GM18951 (cell line): Measurements from ENCODE around the gene EIF3K.

Source experiments
- POLR2A ChIP-seq: IDR thresholded peaks from 4 replicates; pipeline ENCODE4 v1.6.1; 2011; ENCODE audit warnings: mild to moderate bottlenecking; ENCODE audit not compliant: insufficient read length, insufficient read depth; ENCODE audit errors: extremely low read depth
- in situ Hi-C: fragments of 300-500 bp; cut with MboI; formaldehyde crosslinking; loops from one replicate; pipeline ENCODE4 v1.12.0; 2022; ENCODE audit warnings: low sequenced_read_pairs, mixed read lengths, inconsistent platforms; ENCODE audit not compliant: unreplicated experiment

The EIF3K gene

DNA sequence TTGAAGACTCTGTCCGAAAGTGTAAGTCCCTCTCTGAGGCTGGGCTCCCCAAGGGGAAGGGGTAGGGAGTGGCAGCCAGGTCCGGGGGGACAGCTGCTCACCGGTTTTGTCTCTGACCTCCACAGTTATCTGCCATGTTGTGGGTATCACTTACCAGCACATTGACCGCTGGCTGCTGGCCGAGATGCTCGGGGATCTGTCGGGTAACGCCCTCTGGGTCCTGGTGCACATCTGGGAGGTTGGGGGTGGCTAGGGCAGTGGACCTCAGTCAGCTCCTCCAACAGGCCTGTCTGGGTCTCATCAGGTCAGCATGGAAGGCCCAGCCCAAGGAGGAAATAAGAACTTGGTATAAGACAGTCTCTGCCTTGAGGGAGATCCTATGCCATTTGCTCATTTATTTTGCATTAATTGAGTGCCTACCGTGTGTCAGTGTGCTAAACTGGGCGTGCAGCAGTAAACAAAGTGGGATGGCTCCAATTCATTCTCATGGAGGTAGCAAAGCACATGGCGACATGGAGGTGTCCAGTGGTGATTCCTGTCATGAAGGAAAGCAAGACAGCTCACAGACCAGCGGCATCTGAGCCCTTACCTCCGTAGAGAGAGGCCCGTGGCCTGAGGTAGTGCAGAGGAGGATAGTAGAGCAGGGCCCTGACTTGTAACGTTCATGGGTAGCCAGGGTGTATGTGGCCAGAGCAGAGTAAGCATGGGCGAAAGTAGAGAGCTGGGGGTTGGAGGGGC, 13.7 kb downstream of the EIF3K start:
- TF ChIP-seq POLR2A: no peak
- in situ Hi-C loops: loop anchor here (5.0 kb wide), 1 partner anchor 85 kb away; no protein-coding TSS in a partner anchor

DNA sequence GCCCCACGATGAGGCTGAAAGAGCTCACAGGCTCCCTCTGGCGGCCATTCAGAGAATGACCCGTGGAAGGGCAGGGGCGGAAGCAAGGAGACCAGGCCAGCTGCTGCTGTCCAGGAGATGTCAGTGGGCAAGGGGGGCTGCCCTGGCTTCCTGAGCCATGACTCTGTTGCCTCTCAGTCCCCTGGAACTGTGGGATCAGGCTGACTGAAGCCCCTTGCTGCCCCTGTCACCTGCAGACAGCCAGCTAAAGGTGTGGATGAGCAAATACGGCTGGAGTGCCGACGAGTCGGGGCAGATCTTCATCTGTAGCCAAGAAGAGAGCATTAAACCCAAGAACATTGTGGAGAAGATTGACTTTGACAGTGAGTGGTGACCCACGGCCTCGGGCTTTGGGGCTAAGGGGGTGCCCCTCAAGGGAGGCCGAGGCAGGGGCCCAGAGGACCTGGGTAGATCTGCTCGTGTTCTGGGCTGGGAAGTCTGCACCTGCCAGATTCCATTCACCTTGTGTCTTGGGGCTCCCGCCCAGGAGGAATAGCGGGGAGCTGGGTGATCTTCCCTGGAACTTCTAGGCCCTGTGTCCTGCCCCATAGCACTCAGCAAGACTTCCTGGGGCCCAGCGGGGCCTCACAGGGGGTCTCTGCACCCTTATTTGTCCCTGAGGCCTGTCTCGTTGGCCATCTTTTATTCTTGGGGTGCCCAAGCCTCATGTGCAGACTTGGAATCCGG, 15.9 kb downstream of the EIF3K start:
- in situ Hi-C loops: loop anchor here (5.0 kb wide), 1 partner anchor 88 kb away; no protein-coding TSS in a partner anchor
- peak; percentile 34 for TF ChIP-seq POLR2A

DNA sequence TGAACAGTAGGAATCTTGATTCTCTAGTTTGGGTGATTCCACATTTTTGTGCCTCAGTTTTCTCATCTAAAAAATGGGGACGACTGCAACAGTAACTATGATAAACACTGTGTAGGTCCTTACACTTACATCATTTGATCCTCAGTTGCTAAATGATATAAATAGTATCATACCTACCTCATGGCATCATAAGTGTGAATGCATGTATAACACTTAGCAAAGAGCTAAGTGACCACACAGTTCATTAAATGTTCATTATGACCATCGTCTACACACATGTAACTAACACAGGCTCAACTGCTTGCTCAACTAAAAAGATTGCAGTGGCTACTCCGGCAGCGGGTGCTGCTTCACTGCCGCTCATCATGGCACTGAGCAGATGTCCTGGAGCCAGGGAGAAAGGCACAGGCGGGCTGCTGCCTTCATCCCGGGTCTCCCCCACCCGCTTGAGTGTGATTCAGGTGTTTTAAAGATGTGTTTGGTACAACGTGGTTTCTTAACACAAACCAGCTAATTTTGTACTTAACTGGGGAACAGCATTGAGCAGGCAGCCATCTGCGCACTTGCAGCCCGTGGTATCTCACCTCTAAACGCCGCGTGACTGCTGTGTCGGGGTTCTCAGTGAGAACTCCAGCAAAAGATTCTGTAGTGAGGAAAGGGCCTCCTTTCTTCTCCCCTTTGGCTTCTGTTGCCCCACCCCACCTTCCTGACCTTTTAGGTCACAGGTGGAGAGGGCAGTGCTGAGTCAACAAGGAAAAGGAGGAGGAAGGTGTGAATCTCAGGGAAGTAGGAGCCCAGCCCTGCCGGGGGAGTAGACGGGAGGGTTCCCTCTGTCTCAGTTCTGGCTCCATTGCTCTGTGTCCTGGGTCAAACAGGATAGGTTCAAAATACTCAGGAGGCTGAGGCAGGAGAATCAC, 16.8 kb downstream of the EIF3K start:
- in situ Hi-C loops: no loop called here
- no peak for TF ChIP-seq POLR2A

DNA sequence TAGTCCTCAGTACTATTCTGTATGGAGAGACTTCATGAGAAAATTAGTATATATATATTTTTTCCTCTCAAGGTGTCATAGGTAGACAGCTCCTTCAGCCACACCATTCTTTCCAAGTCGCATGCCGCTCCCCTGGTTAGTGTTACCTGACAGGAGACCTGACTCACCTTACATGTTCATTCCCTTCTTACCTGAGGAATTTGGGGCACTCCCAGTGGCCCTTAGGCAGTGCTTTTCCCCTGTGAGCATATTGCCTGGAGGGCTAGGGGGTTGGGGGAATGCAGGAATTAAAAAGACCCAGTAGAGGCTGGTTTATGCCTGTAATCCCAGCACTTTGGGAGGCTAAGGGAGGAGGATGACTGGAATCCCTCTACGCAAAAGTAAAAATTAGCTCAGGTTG, 19.5 kb downstream of the EIF3K start:
- TF ChIP-seq POLR2A: no peak
- in situ Hi-C loops: no loop called here

DNA sequence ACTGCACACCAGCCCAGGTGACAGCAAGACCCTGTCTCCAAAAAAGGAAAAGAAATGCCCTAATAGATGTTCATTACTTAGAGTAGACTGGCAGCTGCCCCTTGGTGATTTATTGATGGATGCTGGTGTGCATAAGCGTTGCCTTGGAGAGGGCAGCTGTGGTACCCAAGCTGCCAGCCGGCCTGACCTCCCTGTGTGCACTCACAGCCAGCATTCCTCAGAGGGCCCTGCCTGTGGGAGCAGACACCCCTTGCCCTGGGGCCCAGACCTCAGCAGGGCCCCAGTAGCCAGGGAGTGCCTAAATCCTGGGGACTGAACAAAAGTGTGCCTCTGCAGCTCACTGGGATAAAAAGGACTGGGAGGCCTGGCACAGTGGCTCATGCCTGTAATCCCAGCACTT, 20.7 kb downstream of the EIF3K start:
- in situ Hi-C loops: no loop called here
- TF ChIP-seq POLR2A: no peak

GRCh38 chr19:38640368-38640767, 21.4 kb downstream of the EIF3K start:
- in situ Hi-C loops: no loop called here
- no peak for TF ChIP-seq POLR2A

DNA sequence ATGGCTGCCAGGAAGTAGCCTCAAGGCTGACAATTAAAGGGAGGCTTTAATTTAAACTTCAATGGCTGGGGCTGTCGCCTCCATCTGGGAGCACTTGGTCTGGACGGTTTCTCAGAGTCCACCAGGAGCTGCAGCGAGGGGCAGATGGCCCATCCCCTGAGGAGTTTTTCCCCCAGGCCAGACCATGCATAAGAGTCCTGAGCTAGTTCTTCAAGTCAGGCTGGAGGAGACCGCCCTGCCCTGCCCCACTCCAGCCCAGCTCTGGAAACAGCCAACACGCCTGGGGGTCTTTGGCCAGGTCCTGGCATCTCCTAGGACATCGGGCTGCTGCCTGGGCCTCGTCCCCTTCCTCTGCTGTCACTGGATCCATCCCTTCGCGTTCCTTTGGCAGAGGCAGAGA, 23.2 kb downstream of the EIF3K start:
- in situ Hi-C loops: no loop called here
- no peak for TF ChIP-seq POLR2A

GRCh38 chr19:38644719-38645118, 25.7 kb downstream of the EIF3K start:
- TF ChIP-seq POLR2A: no peak
- in situ Hi-C loops: no loop called here

GRCh38 chr19:38647368-38647965, 28.5 kb downstream of the EIF3K start, which contains the start of gene ACTN4:
Gene ACTN4, plus strand, starts transcription at chr19:38647649. Its CDS starts 97 bp downstream, at chr19:38647746.
- in situ Hi-C loops: no loop called here
- TF ChIP-seq POLR2A: peak; percentile 97

- TF ChIP-seq POLR2A: no peak
- in situ Hi-C loops: no loop called here
Measured at GRCh38 chr19:38647966-38648768, 29.2 kb downstream of the EIF3K start.

DNA sequence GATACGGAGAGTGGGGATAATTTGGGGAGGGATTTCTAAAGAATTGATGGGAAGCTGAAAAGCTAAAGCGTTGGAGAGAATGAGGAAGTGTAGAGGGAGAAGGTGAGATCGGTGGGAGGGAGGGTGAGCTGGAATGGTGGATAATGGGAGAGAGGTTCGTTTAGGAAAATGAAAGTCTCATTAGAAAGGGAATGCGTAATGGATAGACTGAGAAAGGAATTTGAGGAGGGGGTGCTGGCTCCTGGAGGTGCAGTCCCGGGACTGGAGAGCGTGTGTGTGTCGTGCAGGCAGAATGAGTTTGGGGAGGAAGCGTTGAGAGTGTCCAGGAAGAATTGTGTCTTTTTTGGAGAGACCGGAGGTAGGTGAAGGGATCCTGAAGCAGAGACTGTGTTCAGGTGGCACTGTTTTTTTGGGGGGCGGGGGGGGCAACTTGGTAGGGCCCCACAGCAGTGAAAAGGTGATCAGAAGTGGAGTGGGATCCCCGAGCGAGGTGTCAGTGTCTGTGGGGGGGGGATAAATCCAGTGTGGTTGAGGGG, 29.8 kb downstream of the EIF3K start:
- in situ Hi-C loops: no loop called here
- no peak for TF ChIP-seq POLR2A
